Measurements from ENCODE around the gene RCAN2.

- TF ChIP-seq POLR2AphosphoS5 (IDR thresholded peaks at IDR 0.05; ENCODE audit: low read depth, low read length) (no peak), SPI1 (IDR thresholded peaks at IDR 0.05; ENCODE audit: low read depth, low read length) (no peak), POLR2A (IDR thresholded peaks at IDR 0.05; ENCODE audit: low read depth, low read length) (no peak), PAX5 (IDR thresholded peaks at IDR 0.05; ENCODE audit: insufficient read depth, low read length, severe bottlenecking) (no peak), TAF1 (IDR thresholded peaks at IDR 0.05; ENCODE audit: low read depth, low read length) (no peak), POU2F2 (IDR thresholded peaks at IDR 0.05; ENCODE audit: low read depth, low read length) (no peak)
Observed at GRCh38 chr6:46204880-46205650, 286.2 kb downstream of the RCAN2 start.

Measured in GM12891 (cell line).